Measurements from ENCODE around the gene TNNI2.

DNA sequence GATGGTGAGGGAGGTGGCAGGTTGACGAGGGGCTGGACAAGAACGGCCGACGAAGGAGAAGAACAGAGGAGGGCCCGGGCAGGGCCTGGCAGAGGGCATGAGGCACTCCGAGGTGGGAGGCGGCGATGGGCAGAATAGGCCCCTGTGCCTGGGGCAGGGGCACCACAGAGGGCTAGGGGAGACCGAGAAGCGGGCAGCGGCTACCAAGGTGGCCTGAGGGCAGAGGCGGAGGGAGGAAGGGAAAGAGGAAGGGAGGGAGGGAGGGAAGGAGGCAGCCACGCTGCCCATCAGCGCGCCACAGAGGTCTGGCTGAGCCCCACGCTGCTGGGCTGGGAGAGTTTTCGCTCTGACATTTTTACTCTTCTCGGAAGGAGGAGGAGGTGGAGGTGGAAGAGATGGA is 25.4 kb downstream of the TNNI2 start:
- no peak for TF ChIP-seq POLR2AphosphoS5 (IDR thresholded peaks at IDR 0.05; ENCODE audit: insufficient read depth, low read depth, low read length)
- TF ChIP-seq, protein P1, sequence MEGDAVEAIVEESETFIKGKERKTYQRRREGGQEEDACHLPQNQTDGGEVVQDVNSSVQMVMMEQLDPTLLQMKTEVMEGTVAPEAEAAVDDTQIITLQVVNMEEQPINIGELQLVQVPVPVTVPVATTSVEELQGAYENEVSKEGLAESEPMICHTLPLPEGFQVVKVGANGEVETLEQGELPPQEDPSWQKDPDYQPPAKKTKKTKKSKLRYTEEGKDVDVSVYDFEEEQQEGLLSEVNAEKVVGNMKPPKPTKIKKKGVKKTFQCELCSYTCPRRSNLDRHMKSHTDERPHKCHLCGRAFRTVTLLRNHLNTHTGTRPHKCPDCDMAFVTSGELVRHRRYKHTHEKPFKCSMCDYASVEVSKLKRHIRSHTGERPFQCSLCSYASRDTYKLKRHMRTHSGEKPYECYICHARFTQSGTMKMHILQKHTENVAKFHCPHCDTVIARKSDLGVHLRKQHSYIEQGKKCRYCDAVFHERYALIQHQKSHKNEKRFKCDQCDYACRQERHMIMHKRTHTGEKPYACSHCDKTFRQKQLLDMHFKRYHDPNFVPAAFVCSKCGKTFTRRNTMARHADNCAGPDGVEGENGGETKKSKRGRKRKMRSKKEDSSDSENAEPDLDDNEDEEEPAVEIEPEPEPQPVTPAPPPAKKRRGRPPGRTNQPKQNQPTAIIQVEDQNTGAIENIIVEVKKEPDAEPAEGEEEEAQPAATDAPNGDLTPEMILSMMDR (IDR thresholded peaks at IDR 0.05; ENCODE audit: extremely low read depth in 1 of 2, insufficient read depth in 1 of 2, low read depth in 1 of 2, low read length in 2 of 2): no peak
- no peak for TF ChIP-seq FOS (IDR thresholded peaks at IDR 0.05; ENCODE audit: borderline replicate concordance, insufficient read depth, low read length)
- no peak for TF ChIP-seq POLR2A (IDR thresholded peaks at IDR 0.05; ENCODE audit: low read depth, low read length)
- no peak for TF ChIP-seq EZH2 (IDR thresholded peaks at IDR 0.05; ENCODE audit: borderline replicate concordance, low read depth, low read length, severe bottlenecking)
- TF ChIP-seq MAX (IDR thresholded peaks at IDR 0.05; ENCODE audit: insufficient read depth, insufficient read length): no peak
- TF ChIP-seq MYC (IDR thresholded peaks at IDR 0.05; ENCODE audit: low read depth, low read length): no peak
